BLaER1 treated with 17β-estradiol and CSF1 and Interleukin-3, amounts not matched to agents 10 nM and 100 nM (cell line): ENCODE results near the gene KCNIP2.
A peak's percentile ranks its signal among the peaks of the same experiment; 100 is the strongest.

Experiments used
- H3K27ac ChIP-seq, 11 experiments: shearing (Covaris generic); formaldehyde crosslinking; 2 replicates each; pipeline ENCODE4 v1.8.1; 2022
- H3K27me3 ChIP-seq, 11 experiments: shearing (Covaris generic); formaldehyde crosslinking; 2 replicates each; pipeline ENCODE4 v1.8.1; 2022
- H3K36me3 ChIP-seq, 11 experiments: shearing (Covaris generic); formaldehyde crosslinking; 2 replicates each; pipeline ENCODE4 v1.8.1; 2022
- H3K4me1 ChIP-seq, 10 experiments: shearing (Covaris generic); formaldehyde crosslinking; 2 replicates each; pipeline ENCODE4 v1.8.1; 2022
- H3K4me2 ChIP-seq, 11 experiments: shearing (Covaris generic); formaldehyde crosslinking; 2 replicates each; pipeline ENCODE4 v1.8.1; 2022
- H3K4me3 ChIP-seq, 10 experiments: shearing (Covaris generic); formaldehyde crosslinking; 2 replicates each; pipeline ENCODE4 v1.8.1; 2022
- H3K9ac ChIP-seq, 11 experiments: shearing (Covaris generic); formaldehyde crosslinking; 2 replicates each; pipeline ENCODE4 v1.8.1; 2022
- H3K9me3 ChIP-seq, 11 experiments: shearing (Covaris generic); formaldehyde crosslinking; replicated peaks in 1 of 11; 2 replicates each; pipeline ENCODE4 v1.8.1; 2022
- H4K20me1 ChIP-seq, 11 experiments: shearing (Covaris generic); formaldehyde crosslinking; 2 replicates each; pipeline ENCODE4 v1.8.1; 2022
- Cebpa-rat ChIP-seq, 11 experiments: shearing (Covaris generic); IDR thresholded peaks; 2 replicates each; pipeline ENCODE4 v1.8.1; 2022

KCNIP2 gene

GRCh38 chr10:101841826-101842225 is 1.8 kb downstream of the KCNIP2 start:
- Histone ChIP-seq H3K27me3 (peaks cover 0 to 27% (median 13%) of the 10 kb centered on the region in 11 experiments; a peak in 15 of 22 replicates), H3K27ac (no peak overlapping the region), H3K36me3 (peaks cover 7 to 28% (median 21%) of the 10 kb centered on the region in 11 experiments; a peak in 21 of 22 replicates)

GRCh38 chr10:101840741-101841453 is 2.7 kb downstream of the KCNIP2 start:
- Histone ChIP-seq H3K9ac (peak overlapping the region in 1 of 11 experiments; percentile 2; a peak in 1 of 22 replicates), H3K9me3 (no peaks in the 10 kb centered on the region), H3K27me3 (peaks cover 0 to 27% (median 13%) of the 10 kb centered on the region in 11 experiments; a peak in 15 of 22 replicates), H3K4me3 (peak overlapping the region; percentile 31 to 65 (median 48); a peak in 18 of 20 replicates), H3K27ac (no peak overlapping the region), H3K36me3 (peaks cover 0 to 18% (median 12%) of the 10 kb centered on the region in 11 experiments; a peak in 16 of 22 replicates), H3K4me1 (peaks cover 15 to 32% (median 27%) of the 10 kb centered on the region in 10 experiments), H3K4me2 (peak overlapping the region; percentile 85 to 97 (median 91)), H4K20me1 (peaks cover 57 to 94% (median 69%) of the 10 kb centered on the region in 11 experiments)
- TF ChIP-seq Cebpa-rat (IDR thresholded peaks at IDR 0.05): no peak

More at GRCh38 chr10:101841826-101842225, 1.8 kb downstream of the KCNIP2 start:
- peak overlapping the region; percentile 85 to 97 (median 91) for H3K4me2 ChIP-seq
- no peak overlapping the region for H3K9ac ChIP-seq
- no peak overlapping the region for H3K4me3 ChIP-seq
- H4K20me1 ChIP-seq: peaks cover 57 to 94% (median 69%) of the 10 kb centered on the region in 11 experiments
- no peaks in the 10 kb centered on the region for H3K9me3 ChIP-seq
- no peak for TF ChIP-seq Cebpa-rat (IDR thresholded peaks at IDR 0.05)
- H3K4me1 ChIP-seq: peaks cover 15 to 31% (median 27%) of the 10 kb centered on the region in 10 experiments

- Histone ChIP-seq H3K9ac (peak overlapping the region in 1 of 11 experiments; percentile 28; a peak in 1 of 22 replicates), H4K20me1 (peaks cover 56 to 94% (median 69%) of the 10 kb centered on the region in 11 experiments), H3K27ac (no peak overlapping the region), H3K4me1 (peaks cover 21 to 39% (median 32%) of the 10 kb centered on the region in 10 experiments), H3K4me2 (peak overlapping the region; percentile 85 to 97 (median 91)), H3K4me3 (peak overlapping the region in 7 of 10 experiments; percentile 23 to 57 (median 31); a peak in 9 of 20 replicates), H3K36me3 (peaks cover 0 to 11% (median 5%) of the 10 kb centered on the region in 11 experiments; a peak in 11 of 22 replicates), H3K27me3 (peaks cover 0 to 27% (median 13%) of the 10 kb centered on the region in 11 experiments; a peak in 15 of 22 replicates), H3K9me3 (no peaks in the 10 kb centered on the region)
- no peak for TF ChIP-seq Cebpa-rat (IDR thresholded peaks at IDR 0.05)
These were observed 3.4 kb downstream of the KCNIP2 start for GRCh38 chr10:101840102-101840684.

GRCh38 chr10:101839416-101840063 is 4.1 kb downstream of the KCNIP2 start:
- H3K9me3 ChIP-seq: no peaks in the 10 kb centered on the region
- peaks cover 0 to 5% (median 0%) of the 10 kb centered on the region in 11 experiments; a peak in 5 of 22 replicates for H3K36me3 ChIP-seq
- TF ChIP-seq Cebpa-rat (IDR thresholded peaks at IDR 0.05): no peak
- H3K9ac ChIP-seq: no peak overlapping the region
- H3K4me2 ChIP-seq: peak overlapping the region; percentile 62 to 97 (median 90)
- peaks cover 0 to 27% (median 12%) of the 10 kb centered on the region in 11 experiments; a peak in 15 of 22 replicates for H3K27me3 ChIP-seq
- peaks cover 49 to 94% (median 69%) of the 10 kb centered on the region in 11 experiments for H4K20me1 ChIP-seq
- peaks cover 28 to 45% (median 39%) of the 10 kb centered on the region in 10 experiments for H3K4me1 ChIP-seq
- H3K4me3 ChIP-seq: peak overlapping the region in 6 of 10 experiments; percentile 15 to 47 (median 27); a peak in 8 of 20 replicates
- no peak overlapping the region for H3K27ac ChIP-seq

GRCh38 chr10:101839002-101839401 is 4.6 kb downstream of the KCNIP2 start:
- Histone ChIP-seq H3K9me3 (no peaks in the 10 kb centered on the region), H3K27me3 (peaks cover 0 to 27% (median 12%) of the 10 kb centered on the region in 11 experiments; a peak in 15 of 22 replicates), H3K27ac (no peak overlapping the region), H3K9ac (no peak overlapping the region), H3K4me2 (0 out of 22 replicates have a peak overlapping the region, but pooled peaks of 1 of the 11 experiments have one; percentile 92), H3K4me1 (peaks cover 33 to 50% (median 44%) of the 10 kb centered on the region in 10 experiments), H4K20me1 (peaks cover 44 to 96% (median 71%) of the 10 kb centered on the region in 11 experiments), H3K4me3 (no peak overlapping the region), H3K36me3 (no peaks in the 10 kb centered on the region)
- no peak for TF ChIP-seq Cebpa-rat (IDR thresholded peaks at IDR 0.05)

GRCh38 chr10:101838416-101838970 is 5.1 kb downstream of the KCNIP2 start:
- no peaks in the 10 kb centered on the region for H3K9me3 ChIP-seq

GRCh38 chr10:101837748-101838147 is 5.9 kb downstream of the KCNIP2 start:
- Histone ChIP-seq H3K27ac (no peak overlapping the region), H3K4me2 (no peak overlapping the region), H3K4me1 (peaks cover 37 to 57% (median 50%) of the 10 kb centered on the region in 10 experiments), H3K27me3 (peaks cover 0 to 19% (median 10%) of the 10 kb centered on the region in 11 experiments; a peak in 15 of 22 replicates), H3K9me3 (no peaks in the 10 kb centered on the region), H3K9ac (no peak overlapping the region), H3K36me3 (no peaks in the 10 kb centered on the region), H4K20me1 (peaks cover 35 to 89% (median 63%) of the 10 kb centered on the region in 11 experiments), H3K4me3 (no peak overlapping the region)
- no peak for TF ChIP-seq Cebpa-rat (IDR thresholded peaks at IDR 0.05)

More at GRCh38 chr10:101838416-101838970, 5.1 kb downstream of the KCNIP2 start:
- peaks cover 37 to 55% (median 49%) of the 10 kb centered on the region in 10 experiments for H3K4me1 ChIP-seq
- no peak overlapping the region for H3K4me2 ChIP-seq
- H3K4me3 ChIP-seq: no peak overlapping the region
- no peak overlapping the region for H3K27ac ChIP-seq
- no peak for TF ChIP-seq Cebpa-rat (IDR thresholded peaks at IDR 0.05)
- no peaks in the 10 kb centered on the region for H3K36me3 ChIP-seq
- H4K20me1 ChIP-seq: peaks cover 43 to 97% (median 71%) of the 10 kb centered on the region in 11 experiments
- H3K27me3 ChIP-seq: peaks cover 0 to 26% (median 12%) of the 10 kb centered on the region in 11 experiments; a peak in 15 of 22 replicates
- H3K9ac ChIP-seq: no peak overlapping the region

GRCh38 chr10:101835362-101835761 is 8.2 kb downstream of the KCNIP2 start:
- peak overlapping the region in 6 of 11 experiments; percentile 73 to 87 (median 80); a peak in 11 of 22 replicates for H3K4me2 ChIP-seq
- no peak overlapping the region for H3K9ac ChIP-seq
- no peaks in the 10 kb centered on the region for H3K27me3 ChIP-seq
- H3K36me3 ChIP-seq: no peaks in the 10 kb centered on the region
- H4K20me1 ChIP-seq: peaks cover 12 to 66% (median 42%) of the 10 kb centered on the region in 11 experiments; a peak in 21 of 22 replicates
- H3K9me3 ChIP-seq: no peaks in the 10 kb centered on the region
- TF ChIP-seq Cebpa-rat (IDR thresholded peaks at IDR 0.05): no peak
- peaks cover 41 to 60% (median 52%) of the 10 kb centered on the region in 10 experiments for H3K4me1 ChIP-seq
- no peak overlapping the region for H3K27ac ChIP-seq
- H3K4me3 ChIP-seq: no peak overlapping the region
